Measurements from ENCODE around the gene LRIG3. TPM values are rescaled to one million over a fixed set of nuclear protein-coding genes. Genes with fewer than 3 reads are reported as not detected.

Gene LRIG3
- total and polyA plus RNA-seq, 2 of the 8 experiments (the other 6 are each of a cell fraction or from before 2014, with no cell fraction given), result 6.5 to 9.1 TPM

- Histone ChIP-seq H2AK5ac (ENCODE audit: low read depth, low read length) (no peak overlapping the region), H2BK15ac (ENCODE audit: low read length) (no peak overlapping the region), H3K27me3 (replicated peaks in 1 of 4; ENCODE audit: control insufficient read depth in 3 of 4, extremely low read depth in 1 of 4, insufficient read depth in 3 of 4, low read length in 3 of 4) (no peaks in the 10 kb centered on the region), H3K14ac (ENCODE audit: insufficient read length) (no peak overlapping the region), H3K9me3 (ENCODE audit: insufficient read depth in 2 of 2, low read depth in 1 of 2, low read length in 1 of 2) (no peaks in the 10 kb centered on the region), H3K36me3 (ENCODE audit: control insufficient read depth in 2 of 4, insufficient read depth in 4 of 4, low read length in 3 of 4) (no peaks in the 10 kb centered on the region), H2BK12ac (ENCODE audit: low read depth, low read length) (peak overlapping the region; percentile 52), H4K91ac (replicated peaks; ENCODE audit: insufficient read length, low read length) (no peak overlapping the region), H3K9ac (replicated peaks in 1 of 4; ENCODE audit: extremely low read depth in 1 of 4, low read depth in 3 of 4, low read length in 3 of 4) (no peak overlapping the region; a peak in 1 of 7 replicates), H2AFZ (ENCODE audit: low read length) (peak overlapping the region; percentile 98), H3K27ac (ENCODE audit: low read depth, low read length) (no peak overlapping the region; the same call in 1 of the 2 replicates), H2BK120ac (replicated peaks; ENCODE audit: low read depth, low read length) (no peak overlapping the region), H3K56ac (replicated peaks; ENCODE audit: insufficient read length, low read depth, low read length) (no peak overlapping the region), H3K79me2 (ENCODE audit: control insufficient read depth in 1 of 2, insufficient read depth in 2 of 2, low read length in 2 of 2) (no peaks in the 10 kb centered on the region), H3K23me2 (ENCODE audit: low read depth, low read length) (no peaks in the 10 kb centered on the region), H4K8ac (ENCODE audit: extremely low read depth, insufficient read depth, low read length) (peak overlapping the region; percentile 85; the same call in 1 of the 2 replicates), H2BK20ac (ENCODE audit: low read length) (no peak overlapping the region), H3K18ac (ENCODE audit: extremely low read depth, low read length) (peak overlapping the region; percentile 16; the same call in 1 of the 2 replicates), H4K20me1 (replicated peaks in 1 of 2; ENCODE audit: control insufficient read depth in 1 of 2, insufficient read depth in 2 of 2, low read length in 2 of 2) (no peaks in the 10 kb centered on the region), H3K4me2 (ENCODE audit: insufficient read depth in 1 of 2, low read depth in 2 of 2, low read length in 2 of 2) (peak overlapping the region in 1 of 2 experiments; percentile 43; a peak in 1 of 4 replicates), H3K79me1 (ENCODE audit: low read depth, low read length) (no peaks in the 10 kb centered on the region), H3K23ac (ENCODE audit: insufficient read length) (no peak overlapping the region), H3K4ac (replicated peaks; ENCODE audit: insufficient read length, low read depth, low read length) (no peak overlapping the region), H2BK5ac (ENCODE audit: low read depth, low read length) (no peak overlapping the region), H4K5ac (ENCODE audit: insufficient read length, low read depth, low read length) (no peak overlapping the region), H3K4me1 (replicated peaks in 1 of 4; ENCODE audit: control insufficient read depth in 3 of 4, insufficient read depth in 4 of 4, low read length in 3 of 4) (peaks cover 0 to 8% (median 2%) of the 10 kb centered on the region in 4 experiments; a peak in 3 of 7 replicates), H3K4me3 (ENCODE audit: extremely low read depth in 1 of 4, insufficient read depth in 2 of 4, low read depth in 3 of 4, low read length in 4 of 4) (no peak overlapping the region)
- FAIRE-seq (no peak), DNase-seq (ENCODE audit: low read depth in 1 of 2, low spot score in 2 of 2) (peak in 1 of 2 experiments; percentile 57)
- 88% methylated on average over 15 of the region's 15 CpGs; no CpG with 5 or more reads in 1 of the 2 experiments for WGBS, 2 experiments (ENCODE audit: extremely low coverage in 1 of 2, insufficient coverage in 1 of 2, insufficient read length in 1 of 2, insufficient replicate concordance in 2 of 2, low coverage in 1 of 2, low lambda C conversion rate in 2 of 2, missing lambda C conversion rate in 1 of 2)
- TF ChIP-seq SAP30 (IDR thresholded peaks at IDR 0.05; ENCODE audit: insufficient read depth, insufficient replicate concordance, low read length) (no peak), YY1 (IDR thresholded peaks at IDR 0.05; ENCODE audit: low read depth, low read length) (peak; percentile 69), GTF2F1 (IDR thresholded peaks at IDR 0.05; ENCODE audit: borderline replicate concordance, low read depth, low read length) (no peak), CBX5 (IDR thresholded peaks at IDR 0.05; ENCODE audit: low read depth, low read length) (no peak), RBBP5 (IDR thresholded peaks at IDR 0.05; ENCODE audit: borderline replicate concordance, low read depth, low read length) (peak; percentile 69; the same call in 1 of the 2 replicates), ASH2L (IDR thresholded peaks at IDR 0.05; ENCODE audit: low read length) (peak; percentile 79)
- ChIA-PET POLR2A (ENCODE audit: partially characterized antibody) (interaction anchor here (1.0 kb wide), 1 partner anchor 208 kb away, joined by 8 read pairs; no protein-coding TSS in a partner anchor), CTCF (ENCODE audit: partially characterized antibody) (interaction anchor here (0.7 to 1.3 kb wide), 4 partner anchors 22 to 301 kb away, joined by 3 to 5 read pairs (median 4); no protein-coding TSS in a partner anchor)
Observed at GRCh38 chr12:58841058-58841798, 79.1 kb downstream of the LRIG3 start.
